Upper lobe of left lung (tissue), 6 donors: ENCODE measurements around the gene IGSF21. TPM values are rescaled to one million over a fixed set of nuclear protein-coding genes. Genes with fewer than 3 reads are reported as not detected.

ENCODE experiments used
- ATAC-seq, 2 donors: fragments of 200-7000 bp; cut with Tn5 transposase; one replicate each; pipeline ENCODE4 v1.9.1; 2022; ENCODE audit warnings: mild to moderate bottlenecking in 2 of 2, moderate library complexity in 2 of 2; ENCODE audit not compliant: low FRiP score in 2 of 2
- DNase-seq, 2 donors: peaks; one replicate each; pipeline ENCODE4 v3.0.0-alpha.2; 2019 to 2020
- H3K27ac ChIP-seq, 4 donors: fragments of 200-600 bp; sonication (generic); one replicate each; pipeline ENCODE4 v1.5.1; 2016 to 2019
- H3K27me3 ChIP-seq, 4 donors: fragments of 200-600 bp; sonication (generic); one replicate each; pipeline ENCODE4 v1.5.1; 2017 to 2019
- H3K36me3 ChIP-seq, 4 donors: fragments of 200-600 bp; sonication (generic); one replicate each; pipeline ENCODE4 v1.5.1; 2016 to 2019
- H3K4me1 ChIP-seq, 4 donors: fragments of 200-600 bp; sonication (generic); one replicate each; pipeline ENCODE4 v1.5.1; 2018 to 2019
- H3K4me3 ChIP-seq, 4 donors: fragments of 200-600 bp; sonication (generic); one replicate each; pipeline ENCODE4 v1.5.1; 2017 to 2019; ENCODE audit warnings: mild to moderate bottlenecking in 2 of 4, moderate library complexity in 1 of 4
- H3K9me3 ChIP-seq, 4 donors: fragments of 200-600 bp; sonication (generic); one replicate each; pipeline ENCODE4 v1.5.1; 2018 to 2019
- CTCF ChIP-seq, 6 experiments: fragments of 450-650 bp in 4 of 6; fragments of 200-600 bp in 2 of 6; sonication (generic) in 2 of 6; IDR thresholded peaks; one replicate each; pipeline ENCODE4 v1.5.1; 2016 to 2019; ENCODE audit warnings: antibody characterized with exemption in 6 of 6
- EP300 ChIP-seq, 4 donors: sonication (generic); formaldehyde crosslinking; IDR thresholded peaks; one replicate each; pipeline ENCODE4 v1.5.1; 2017; ENCODE audit warnings: antibody characterized with exemption in 4 of 4, control low read depth in 2 of 4
- POLR2A ChIP-seq, 4 donors: fragments of 450-650 bp; IDR thresholded peaks; one replicate each; pipeline ENCODE4 v1.5.1; 2016 to 2017; ENCODE audit warnings: antibody characterized with exemption in 4 of 4, mild to moderate bottlenecking in 2 of 4
- POLR2AphosphoS5 ChIP-seq, 2 donors: sonication (generic); formaldehyde crosslinking; IDR thresholded peaks; one replicate each; pipeline ENCODE4 v1.5.1; 2017; ENCODE audit warnings: antibody characterized with exemption in 2 of 2
- WGBS, 2 donors: methylation state at CpG; one replicate each; pipeline ENCODE4 v1.1.5; 2017 to 2018; 5-methylcytosine and 5-hydroxymethylcytosine counted together
- total RNA-seq, 6 donors: library from RNA; depleted of rRNA in 4 of 6; stranded (reverse); fragments of >200 nt in 4 of 6; gene quantifications; one replicate each; pipeline versions ENCODE4 v1.1.0 to v1.2.1, GENCODE V29; 2016 to 2021
- donor health status: DM: no; HTN: no; CAD: no; lungs with moderate emphysema.
- donor health status: DM: no; HTN: yes; CAD: no; lungs with severe emphysema.

The IGSF21 gene
- total RNA-seq, 6 donors from 2014 or later = 1.1 to 2.9 (median 2.0) TPM; not detected in 1

GRCh38 chr1:18197299-18197698, 89.7 kb downstream of the IGSF21 start:
- Histone ChIP-seq H3K4me3 (no peak overlapping the region), H3K9me3 (no peaks in the 10 kb centered on the region), H3K36me3 (no peaks in the 10 kb centered on the region), H3K4me1 (no peaks in the 10 kb centered on the region), H3K27me3 (no peaks in the 10 kb centered on the region), H3K27ac (no peak overlapping the region)
- WGBS, 2 donors = 66 to 71% methylated on average over 2 to 3 of the region's 3 CpGs
- TF ChIP-seq EP300 (IDR thresholded peaks at IDR 0.05) (no peak), POLR2A (IDR thresholded peaks at IDR 0.05) (no peak), POLR2AphosphoS5 (IDR thresholded peaks at IDR 0.05) (no peak), CTCF (IDR thresholded peaks at IDR 0.05) (no peak)
- DNase-seq = no peak
- no peak for ATAC-seq

- Histone ChIP-seq H3K4me3 (no peak overlapping the region), H3K27ac (no peak overlapping the region), H3K9me3 (no peaks in the 10 kb centered on the region), H3K4me1 (no peaks in the 10 kb centered on the region), H3K36me3 (no peaks in the 10 kb centered on the region), H3K27me3 (no peaks in the 10 kb centered on the region)
- ATAC-seq (no peak), DNase-seq (no peak)
- WGBS, 2 donors = 64 to 68% methylated on average over 9 to 10 of the region's 10 CpGs
- no peak for TF ChIP-seq EP300 (IDR thresholded peaks at IDR 0.05)
- TF ChIP-seq CTCF (IDR thresholded peaks at IDR 0.05) = no peak
- TF ChIP-seq POLR2A (IDR thresholded peaks at IDR 0.05) = no peak
- TF ChIP-seq POLR2AphosphoS5 (IDR thresholded peaks at IDR 0.05) = no peak
Observed at GRCh38 chr1:18198260-18198659, 90.7 kb downstream of the IGSF21 start.

- no peaks in the 10 kb centered on the region for H3K36me3 ChIP-seq
- H3K9me3 ChIP-seq = no peaks in the 10 kb centered on the region
- H3K4me1 ChIP-seq = no peaks in the 10 kb centered on the region
- no peak overlapping the region for H3K27ac ChIP-seq
- ATAC-seq (no peak), DNase-seq (no peak)
- 45 to 51% methylated on average over 13 to 14 of the region's 14 CpGs for WGBS, 2 donors
- no peaks in the 10 kb centered on the region for H3K27me3 ChIP-seq
- no peak overlapping the region for H3K4me3 ChIP-seq
- no peak for TF ChIP-seq CTCF (IDR thresholded peaks at IDR 0.05)
- no peak for TF ChIP-seq POLR2AphosphoS5 (IDR thresholded peaks at IDR 0.05)
- no peak for TF ChIP-seq EP300 (IDR thresholded peaks at IDR 0.05)
- TF ChIP-seq POLR2A (IDR thresholded peaks at IDR 0.05) = no peak
Observed at GRCh38 chr1:18199462-18199861, 91.9 kb downstream of the IGSF21 start.

- TF ChIP-seq POLR2A (IDR thresholded peaks at IDR 0.05) (no peak), CTCF (IDR thresholded peaks at IDR 0.05) (no peak), POLR2AphosphoS5 (IDR thresholded peaks at IDR 0.05) (no peak), EP300 (IDR thresholded peaks at IDR 0.05) (no peak)
- no peaks in the 10 kb centered on the region for H3K27me3 ChIP-seq
- H3K36me3 ChIP-seq = no peaks in the 10 kb centered on the region
- ATAC-seq (no peak), DNase-seq (no peak)
- no peak overlapping the region for H3K27ac ChIP-seq
- WGBS, 2 donors = 61 to 75% methylated on average over 7 to 8 of the region's 8 CpGs
- H3K4me1 ChIP-seq = no peaks in the 10 kb centered on the region
- H3K9me3 ChIP-seq = no peaks in the 10 kb centered on the region
- no peak overlapping the region for H3K4me3 ChIP-seq
Observed at GRCh38 chr1:18200136-18200717, 92.6 kb downstream of the IGSF21 start.

- no peaks in the 10 kb centered on the region for H3K36me3 ChIP-seq
- no peak for ATAC-seq
- H3K27ac ChIP-seq = no peak overlapping the region
- no peaks in the 10 kb centered on the region for H3K27me3 ChIP-seq
- no peaks in the 10 kb centered on the region for H3K4me1 ChIP-seq
- 48 to 54% methylated on average over 6 of the region's 6 CpGs for WGBS, 2 donors
- TF ChIP-seq POLR2A (IDR thresholded peaks at IDR 0.05) (no peak), EP300 (IDR thresholded peaks at IDR 0.05) (no peak), POLR2AphosphoS5 (IDR thresholded peaks at IDR 0.05) (no peak), CTCF (IDR thresholded peaks at IDR 0.05) (no peak)
- no peak for DNase-seq
- no peaks in the 10 kb centered on the region for H3K9me3 ChIP-seq
- no peak overlapping the region for H3K4me3 ChIP-seq
Observed at GRCh38 chr1:18200918-18201317, 93.3 kb downstream of the IGSF21 start.
